GM21737 (cell line): ENCODE results near the gene LIN37.
"Not testable (repeated sequence)": the region's sequence is repeated elsewhere in the genome, so short reads cannot be mapped to it uniquely, and the experiment has no call there.

Source experiments
- ATAC-seq: cut with Tn5 transposase; IDR thresholded peaks from one replicate; pipeline ENCODE4 v1.9.1; 2021; ENCODE audit warnings: mild to moderate bottlenecking, moderate library complexity; ENCODE audit not compliant: unreplicated experiment

The LIN37 gene

GRCh38 chr19:35787227-35787799 is 38.9 kb downstream of the LIN37 start:
- no peak for ATAC-seq

DNA sequence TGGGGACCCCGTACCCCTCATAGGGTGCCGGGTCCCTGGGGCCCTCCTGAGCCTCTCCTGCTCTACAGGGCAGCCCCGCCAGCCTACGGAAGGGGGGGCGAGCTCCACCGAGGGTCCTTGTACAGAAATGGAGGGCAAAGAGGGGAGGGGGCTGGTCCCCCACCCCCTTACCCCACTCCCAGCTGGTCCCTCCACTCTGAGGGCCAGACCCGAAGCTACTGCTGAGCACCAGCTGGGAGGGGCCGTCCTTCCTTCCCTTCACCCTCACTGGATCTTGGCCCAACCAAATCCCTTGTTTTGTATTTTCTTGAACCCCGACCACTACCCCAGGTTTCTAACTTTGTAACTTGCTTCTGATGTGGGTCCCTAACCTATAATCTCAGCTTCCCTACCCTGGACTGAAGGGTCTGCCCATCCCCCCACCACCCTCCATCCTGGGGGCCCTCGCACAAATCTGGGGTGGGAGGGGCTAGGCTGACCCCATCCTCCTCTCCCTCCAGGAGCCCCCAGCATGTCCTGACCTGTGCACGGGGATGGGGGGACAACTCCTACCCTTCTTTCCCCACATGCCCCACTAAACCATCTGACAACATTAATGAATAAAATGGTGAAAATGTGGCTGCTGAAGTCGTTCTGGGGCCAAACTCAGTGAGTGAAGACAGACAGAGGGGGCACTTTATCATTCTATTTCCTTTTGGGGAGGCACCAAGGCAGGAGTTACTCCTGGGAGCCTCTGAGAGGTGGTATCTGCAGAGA is 40.0 kb downstream of the LIN37 start:
- no peak for ATAC-seq

DNA sequence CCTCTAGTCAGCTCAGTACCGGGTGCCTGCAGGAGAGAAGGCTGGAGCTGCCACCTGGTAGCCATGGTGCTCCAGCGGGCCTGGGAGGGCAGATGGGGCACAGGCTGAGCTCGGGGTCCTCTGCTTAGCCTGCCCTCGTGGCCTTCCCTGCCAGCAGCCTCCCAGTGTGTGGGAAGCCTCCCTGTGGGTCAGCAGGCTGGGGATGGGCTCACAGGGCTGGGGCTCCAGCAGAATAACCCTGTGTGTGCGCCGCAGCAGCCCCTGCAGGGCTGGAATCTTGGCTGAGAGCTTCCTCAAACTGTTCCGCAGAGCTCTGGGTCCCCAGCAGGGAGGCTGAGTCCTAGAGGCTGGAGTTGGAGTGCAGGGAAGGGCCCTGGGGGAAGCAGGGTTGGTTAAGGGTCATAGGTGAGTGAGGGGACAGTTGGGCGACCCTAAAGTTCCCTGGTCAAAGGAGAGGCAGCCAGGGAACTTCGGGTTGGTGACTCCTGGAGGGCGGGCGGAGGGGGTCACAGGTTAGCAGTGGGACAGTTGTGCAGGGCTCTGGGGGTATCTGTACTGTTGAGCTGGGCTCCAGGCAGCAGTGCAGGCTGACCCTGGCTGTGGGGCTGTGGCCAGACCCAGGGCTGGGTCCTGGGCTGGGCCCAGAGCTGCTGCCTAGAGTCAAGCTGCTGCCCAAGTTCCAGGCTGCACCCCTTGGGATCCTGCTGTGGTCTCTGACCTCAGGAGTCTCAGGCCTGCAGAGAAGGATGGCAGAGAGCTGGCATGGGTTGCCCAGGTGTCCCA is 41.0 kb downstream of the LIN37 start:
- no peak for ATAC-seq

- no peak for ATAC-seq
These were observed 41.9 kb downstream of the LIN37 start for GRCh38 chr19:35789978-35790944.

- ATAC-seq: no peak
These were observed 42.8 kb downstream of the LIN37 start for GRCh38 chr19:35790981-35791813.

DNA sequence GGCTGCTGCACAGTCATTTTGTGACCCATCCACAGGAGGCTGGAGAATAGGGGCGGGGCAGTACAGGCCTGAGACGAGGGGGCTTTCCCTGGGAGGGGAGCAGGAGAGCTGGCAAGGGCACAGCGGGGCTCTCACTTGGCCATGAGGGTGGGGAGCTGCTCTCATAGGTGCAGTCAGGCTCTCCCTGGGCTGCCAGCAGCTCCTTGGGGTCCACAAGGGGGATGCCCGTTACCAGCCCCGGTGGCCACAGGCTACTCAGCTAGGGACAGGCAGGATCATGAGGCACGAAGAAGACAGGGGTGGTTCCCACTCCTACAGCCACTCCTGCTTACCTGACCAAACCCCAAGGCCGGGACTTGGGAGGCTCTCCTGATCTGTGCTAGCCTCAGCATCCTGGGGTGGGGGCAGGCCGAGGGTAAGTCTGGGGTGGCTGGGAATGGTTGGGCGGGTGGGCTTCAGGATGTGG is 43.5 kb downstream of the LIN37 start:
- no peak for ATAC-seq

DNA sequence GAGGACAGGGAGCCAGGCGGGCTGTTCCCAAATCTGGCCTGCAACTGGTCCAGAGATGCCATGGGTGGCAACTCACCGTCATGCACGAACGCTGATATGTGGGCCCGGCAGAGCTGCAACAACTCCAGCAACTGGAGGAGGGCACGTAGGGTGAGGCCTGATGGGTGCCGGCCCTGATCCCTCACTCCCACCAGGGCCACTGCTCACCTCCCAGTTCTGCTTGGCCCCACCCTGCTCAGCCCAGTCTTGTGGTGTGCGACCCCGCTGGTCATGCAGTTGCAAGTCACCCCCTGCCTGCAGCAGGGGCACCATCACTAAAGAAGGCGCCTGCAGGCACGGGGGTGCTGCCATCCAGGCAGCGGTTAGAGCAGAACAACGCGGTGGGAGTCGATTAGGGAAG is 43.9 kb downstream of the LIN37 start:
- no peak for ATAC-seq

GRCh38 chr19:35792888-35793287 is 44.5 kb downstream of the LIN37 start:
- ATAC-seq: no peak

- no peak for ATAC-seq
These were observed 45.2 kb downstream of the LIN37 start for GRCh38 chr19:35793381-35794165.

- not testable (repeated sequence) for ATAC-seq
These were observed 47.2 kb downstream of the LIN37 start for GRCh38 chr19:35795564-35795963.

GRCh38 chr19:35796645-35797542 is 48.5 kb downstream of the LIN37 start:
- no peak for ATAC-seq

GRCh38 chr19:35797663-35798062 is 49.3 kb downstream of the LIN37 start:
- ATAC-seq: no peak

GRCh38 chr19:35801828-35802227 is 53.5 kb downstream of the LIN37 start:
- no peak for ATAC-seq
